ENCODE measurements around the gene MTUS2.

The MTUS2 gene

DNA sequence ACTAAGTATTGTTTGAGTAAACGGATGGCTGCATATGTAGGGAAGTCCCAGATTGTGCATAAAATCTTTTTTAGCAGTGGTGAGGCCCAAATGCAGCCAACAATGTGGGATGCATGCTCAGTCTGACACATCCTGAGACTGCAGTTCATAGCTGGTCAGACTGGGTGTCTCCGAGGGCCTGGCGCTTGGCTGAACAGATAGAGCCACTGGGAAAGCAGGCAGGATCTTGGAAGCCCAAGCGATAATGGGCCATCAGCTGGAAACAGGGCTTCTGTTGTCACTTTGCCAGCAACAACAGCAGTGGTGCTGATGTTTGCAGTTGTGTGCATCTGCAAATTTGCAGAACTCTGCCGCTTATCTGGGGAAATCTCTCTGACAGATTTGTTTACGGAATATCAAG is 36.1 kb downstream of the MTUS2 start:
- no peak for DNase-seq (ENCODE audit: extremely low read depth in 1 of 2, low read depth in 1 of 2)

DNA sequence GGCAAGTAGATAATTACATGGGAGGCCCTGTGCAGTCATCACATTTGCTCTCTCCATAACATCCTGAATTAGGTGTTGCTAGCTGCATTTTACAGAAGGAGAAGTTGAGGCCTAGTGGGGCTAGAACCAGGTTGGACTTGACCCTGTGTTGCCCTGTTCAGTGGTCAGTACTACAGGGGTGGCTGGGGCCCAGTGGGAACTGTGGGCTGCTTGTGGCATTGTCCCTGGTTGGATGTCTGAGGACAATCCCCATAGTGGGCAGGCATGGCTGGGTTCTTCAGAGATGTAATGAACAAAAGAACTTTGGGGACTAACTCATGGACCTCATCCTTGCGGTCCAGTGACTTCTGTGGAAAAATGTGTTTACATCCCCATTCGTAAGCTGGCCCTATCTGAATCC is 38.9 kb downstream of the MTUS2 start:
- DNase-seq (ENCODE audit: extremely low read depth in 1 of 2, low read depth in 1 of 2) = no peak

DNA sequence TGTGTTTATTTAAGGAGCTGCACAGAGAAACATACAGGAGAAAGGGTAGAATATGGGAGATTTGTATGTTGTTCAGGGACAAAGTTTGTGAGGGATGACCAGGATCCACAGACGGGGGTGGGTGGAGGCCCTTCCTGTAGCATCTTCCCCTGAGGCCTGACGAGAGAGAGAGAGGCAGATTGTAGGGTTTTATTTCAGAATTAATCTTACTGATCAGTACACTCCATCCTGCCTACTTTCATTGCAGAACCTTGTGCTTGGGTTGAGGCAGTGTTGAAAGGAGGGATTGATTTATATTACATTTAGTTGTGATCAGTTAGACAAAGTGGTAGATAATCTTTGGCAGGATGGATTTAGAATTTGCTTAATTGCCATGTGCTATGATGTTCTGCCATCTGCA is 39.6 kb downstream of the MTUS2 start:
- DNase-seq (ENCODE audit: extremely low read depth in 1 of 2, low read depth in 1 of 2) = no peak

DNA sequence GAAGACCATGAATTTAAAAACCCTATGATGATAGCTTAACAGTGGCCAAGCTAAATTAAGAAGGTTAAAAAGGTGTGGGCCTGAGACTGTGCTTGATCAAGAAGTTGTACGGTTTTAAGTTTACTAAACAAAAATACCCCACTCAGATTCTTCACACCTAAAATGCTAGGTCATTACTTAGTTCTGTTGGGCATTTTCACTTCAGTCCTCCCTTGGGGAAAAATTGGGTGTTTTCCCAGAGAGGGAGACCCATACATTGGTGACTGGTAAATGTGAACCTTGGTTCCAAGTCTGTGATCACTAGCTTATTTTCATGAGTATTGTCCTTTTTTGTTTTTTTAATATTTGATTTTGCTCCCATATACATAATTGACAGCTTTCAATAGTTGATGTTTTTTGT is 44.4 kb downstream of the MTUS2 start:
- no peak for DNase-seq (ENCODE audit: extremely low read depth in 1 of 2, low read depth in 1 of 2)

DNA sequence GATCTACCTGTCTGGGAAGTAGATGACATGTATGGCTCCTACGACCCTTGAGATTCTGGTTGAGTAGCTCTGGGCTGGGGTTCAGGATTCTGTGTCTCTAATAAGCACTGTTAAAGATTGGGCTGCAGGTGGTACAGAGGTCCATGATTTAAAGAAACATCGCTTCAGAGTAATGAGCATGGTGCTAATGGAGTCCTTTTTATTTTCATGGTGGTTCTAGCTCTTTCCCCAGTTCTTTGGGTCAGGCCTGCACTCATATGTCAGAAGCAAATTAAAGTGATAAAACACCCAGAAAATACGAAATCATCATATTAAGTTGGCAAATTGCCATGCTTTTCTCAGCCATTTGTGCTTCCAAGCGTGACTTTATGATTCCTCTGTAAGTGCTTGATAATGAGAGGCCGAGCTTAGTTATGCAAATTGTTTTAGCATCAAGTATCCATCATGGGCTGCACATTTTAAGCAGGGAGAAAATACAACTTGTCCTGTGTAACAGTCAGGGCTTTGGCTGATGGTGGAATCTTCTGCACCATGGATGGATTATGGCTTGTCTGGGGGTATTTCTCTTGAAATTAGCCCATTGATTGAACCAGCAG is 45.1 kb downstream of the MTUS2 start:
- no peak for DNase-seq (ENCODE audit: extremely low read depth in 1 of 2, low read depth in 1 of 2)

DNA sequence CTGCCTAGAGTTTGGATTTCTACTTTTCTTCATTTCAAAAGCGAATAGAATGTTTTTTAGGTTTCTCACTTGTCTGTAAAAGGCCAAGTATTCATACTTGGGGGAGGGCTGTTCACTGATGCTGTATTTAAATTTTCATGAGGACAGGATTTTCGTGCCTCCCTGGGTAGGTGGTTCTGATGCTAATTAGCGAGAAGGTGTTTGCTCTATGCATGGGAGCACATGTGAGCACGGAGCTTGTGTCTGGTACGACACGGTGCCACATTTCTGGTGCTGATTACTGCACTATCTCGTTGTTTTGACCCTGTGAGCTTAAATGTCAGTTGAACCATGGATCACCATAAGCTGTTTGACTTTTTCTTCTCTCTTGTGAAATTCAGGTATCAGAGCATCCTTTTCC is 45.8 kb downstream of the MTUS2 start:
- no peak for DNase-seq (ENCODE audit: extremely low read depth in 1 of 2, low read depth in 1 of 2)

DNA sequence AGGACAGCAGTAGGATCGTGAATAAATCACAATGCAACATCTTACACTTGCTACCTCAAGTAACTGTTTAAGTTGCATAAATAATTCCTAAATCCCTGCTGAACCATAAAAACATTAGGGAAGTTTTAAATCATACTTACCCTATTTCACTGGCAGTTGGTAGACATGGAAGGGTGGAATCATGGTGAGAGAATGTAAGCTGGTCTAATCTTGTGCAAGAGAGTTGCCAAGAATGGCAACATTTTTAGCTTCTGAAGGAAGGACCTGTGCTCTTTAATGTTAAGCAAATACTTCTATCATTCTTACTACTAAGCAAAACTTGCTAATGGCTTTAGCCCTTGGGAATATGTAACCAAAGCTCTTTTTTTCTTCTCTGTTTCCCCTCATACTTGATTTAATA is 46.8 kb downstream of the MTUS2 start:
- no peak for DNase-seq (ENCODE audit: extremely low read depth in 1 of 2, low read depth in 1 of 2)

DNA sequence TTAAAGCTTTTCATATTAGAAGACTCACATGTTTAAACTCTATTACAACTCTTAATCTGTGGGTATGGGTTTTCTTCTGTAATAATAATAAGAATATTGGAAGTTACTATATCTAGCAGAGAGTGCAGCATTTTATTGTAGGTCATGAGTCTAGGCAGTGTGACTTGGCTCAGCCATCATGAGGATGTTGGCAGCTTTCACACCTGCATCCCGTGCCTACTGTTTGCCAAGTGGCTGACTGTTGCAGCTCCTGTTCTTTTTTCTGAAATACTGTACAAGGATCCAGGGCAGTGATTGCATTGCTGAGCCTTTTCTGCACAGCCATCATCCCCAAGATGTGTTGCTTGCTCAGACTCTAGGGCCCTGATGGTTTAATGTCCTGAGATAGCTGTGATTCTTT is 47.4 kb downstream of the MTUS2 start:
- no peak for DNase-seq (ENCODE audit: extremely low read depth in 1 of 2, low read depth in 1 of 2)

DNA sequence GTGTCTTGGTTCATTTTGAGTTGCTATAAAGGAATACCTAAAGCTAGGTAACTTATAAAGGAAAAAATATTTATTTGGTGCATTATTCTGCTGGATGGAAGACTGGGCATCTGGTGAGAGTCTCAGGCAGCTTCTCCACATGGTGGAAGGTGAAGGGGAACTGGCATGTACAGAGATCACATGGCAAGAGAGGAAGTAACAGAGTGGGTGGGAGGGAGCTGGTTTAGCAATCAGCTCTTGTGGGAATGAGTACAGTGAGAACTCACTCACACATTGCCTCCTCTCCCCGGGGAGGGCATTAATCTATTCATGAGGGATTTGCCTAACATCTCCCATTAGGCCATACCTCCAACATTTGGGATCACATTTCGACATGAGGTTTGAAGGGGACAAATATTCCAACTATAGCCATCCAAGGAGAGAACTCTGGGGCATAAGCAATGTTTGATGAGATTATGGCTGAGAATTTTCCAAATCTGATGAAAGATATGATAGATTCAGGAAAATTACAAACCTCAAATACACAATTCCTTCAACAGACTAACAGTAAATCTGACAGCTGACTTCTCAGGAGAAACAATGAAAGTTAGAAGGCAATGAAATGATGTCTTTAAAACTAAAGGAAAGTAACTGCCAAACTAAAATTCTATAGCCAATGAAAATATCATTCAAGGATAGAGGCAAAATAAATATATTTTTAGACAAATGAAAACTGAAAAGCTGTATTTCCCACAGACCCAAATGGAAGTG is 52.5 kb downstream of the MTUS2 start:
- DNase-seq (ENCODE audit: extremely low read depth in 1 of 2, low read depth in 1 of 2) = no peak

DNA sequence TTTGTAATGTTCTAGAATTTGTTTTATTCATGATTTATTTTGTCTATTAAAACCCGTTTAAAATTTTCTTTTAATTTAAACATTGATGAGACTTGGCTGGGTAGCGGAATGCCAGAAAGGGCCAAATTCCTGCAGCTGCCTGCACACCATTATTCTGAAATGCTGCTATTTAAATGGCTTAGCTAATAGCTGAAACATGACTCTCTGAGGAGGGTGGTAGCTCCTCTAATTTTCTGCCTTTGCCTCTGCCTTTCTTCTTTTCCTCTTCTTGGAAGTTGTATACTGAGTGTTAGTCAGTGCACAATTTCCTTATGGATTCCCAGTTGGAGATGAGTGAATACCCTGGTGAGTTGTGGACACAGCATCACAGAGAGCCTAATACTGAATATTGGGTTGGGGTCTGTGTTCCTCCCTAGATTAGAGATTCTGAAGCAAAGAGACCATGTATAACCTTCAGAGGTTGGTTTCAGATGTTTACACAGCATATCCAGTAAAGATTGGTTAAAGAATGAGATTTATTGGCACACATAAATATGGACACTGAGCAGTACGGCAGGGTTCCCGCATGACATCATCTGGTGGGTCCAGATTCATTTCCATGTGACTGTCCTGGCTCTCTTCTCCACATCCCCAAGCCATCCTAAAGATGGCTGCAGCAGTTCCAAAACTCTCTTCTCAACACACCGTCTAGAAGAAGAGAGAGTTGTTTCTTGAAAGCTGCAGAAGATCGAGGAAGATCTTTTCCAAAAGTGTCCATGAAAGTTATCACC is 55.9 kb downstream of the MTUS2 start:
- DNase-seq (ENCODE audit: extremely low read depth in 1 of 2, low read depth in 1 of 2) = no peak

DNA sequence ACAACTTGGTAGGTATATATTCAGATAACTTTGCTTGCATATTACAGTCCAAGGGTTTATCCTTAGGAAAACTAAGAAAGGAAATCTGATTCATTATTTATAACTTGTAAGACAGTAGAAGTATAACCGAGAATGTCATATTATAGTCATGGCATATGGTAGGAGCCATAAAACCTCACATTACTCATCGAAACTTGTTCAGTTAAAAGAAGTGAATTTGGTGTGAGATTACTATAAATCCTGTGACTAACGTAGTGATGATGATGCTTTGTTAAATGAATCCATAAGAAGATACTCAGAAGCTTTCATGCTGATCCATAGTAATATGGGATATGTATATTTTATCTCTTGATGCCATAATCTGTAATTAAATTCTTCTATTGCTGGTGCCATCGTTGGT is 57.3 kb downstream of the MTUS2 start:
- DNase-seq (ENCODE audit: extremely low read depth in 1 of 2, low read depth in 1 of 2) = no peak

DNA sequence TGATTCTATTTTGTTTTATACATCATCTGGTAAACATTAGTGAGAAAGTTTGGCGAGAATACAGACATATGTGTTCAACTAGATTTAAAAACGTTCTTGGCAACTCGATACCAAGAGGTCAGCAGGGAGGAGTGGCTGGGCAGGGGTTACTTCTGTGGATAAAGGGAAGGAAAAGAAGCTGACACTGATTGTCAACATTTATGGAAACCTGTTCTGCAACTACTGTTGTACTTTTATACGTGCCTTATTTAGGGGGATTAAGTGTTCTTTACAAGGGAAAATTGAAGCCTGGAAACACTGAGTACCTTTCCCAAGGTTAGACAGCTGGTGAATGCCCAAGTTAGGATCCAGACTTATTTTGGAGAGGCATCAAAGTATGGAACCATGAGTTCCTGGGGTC is 65.0 kb downstream of the MTUS2 start:
- no peak for DNase-seq (ENCODE audit: extremely low read depth in 1 of 2, low read depth in 1 of 2)

DNA sequence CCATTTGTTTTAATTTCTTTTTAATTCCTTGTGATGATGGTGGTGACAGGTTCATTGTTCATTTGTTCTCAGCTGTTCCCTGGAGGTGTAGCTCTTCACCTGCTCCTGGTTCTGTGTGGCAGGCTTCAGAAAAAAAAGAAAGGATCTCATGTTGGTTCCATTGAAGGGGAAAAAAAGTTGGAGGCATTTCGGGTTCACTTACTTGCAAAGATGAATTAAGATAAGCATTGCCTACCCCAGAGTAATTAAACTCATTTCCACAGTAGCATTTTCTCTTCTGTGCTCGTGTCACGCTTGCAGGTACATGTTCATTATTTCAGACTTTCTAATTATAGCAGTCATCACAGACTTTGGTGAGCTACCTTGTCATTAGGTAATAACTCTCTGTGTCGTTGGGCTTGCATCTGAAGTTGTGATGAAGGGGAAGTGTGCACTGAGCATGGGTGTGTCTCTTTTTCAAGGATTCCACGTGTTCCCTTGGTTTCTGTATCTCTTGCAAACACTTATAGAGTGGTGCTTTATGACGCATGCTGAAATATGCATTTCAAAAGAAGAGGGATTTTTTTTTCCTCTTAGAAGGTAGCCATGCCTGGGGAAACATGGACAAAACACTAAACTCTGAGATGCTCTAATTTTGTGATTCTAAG is 69.1 kb downstream of the MTUS2 start:
- DNase-seq (ENCODE audit: extremely low read depth in 1 of 2, low read depth in 1 of 2) = no peak

DNA sequence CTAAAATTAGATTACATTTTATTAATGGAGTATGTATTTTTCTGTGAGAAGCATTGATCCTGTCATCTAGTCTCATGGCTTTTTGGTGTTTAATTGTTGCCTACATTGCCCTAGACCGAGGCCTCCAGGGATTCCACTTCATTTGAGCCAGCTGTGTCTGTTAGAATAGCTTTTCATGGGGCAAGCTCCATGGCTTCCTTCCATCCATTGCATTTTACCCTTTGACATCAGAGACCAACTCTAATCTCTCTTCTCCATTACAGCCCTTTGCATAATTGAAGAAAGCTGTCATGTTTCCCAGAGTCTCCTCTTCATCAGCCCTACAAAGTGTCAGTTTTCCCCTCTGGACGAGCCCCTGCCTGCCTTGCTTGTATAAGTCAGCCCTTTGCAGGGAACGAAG is 70.6 kb downstream of the MTUS2 start:
- DNase-seq (ENCODE audit: extremely low read depth in 1 of 2, low read depth in 1 of 2) = no peak

DNA sequence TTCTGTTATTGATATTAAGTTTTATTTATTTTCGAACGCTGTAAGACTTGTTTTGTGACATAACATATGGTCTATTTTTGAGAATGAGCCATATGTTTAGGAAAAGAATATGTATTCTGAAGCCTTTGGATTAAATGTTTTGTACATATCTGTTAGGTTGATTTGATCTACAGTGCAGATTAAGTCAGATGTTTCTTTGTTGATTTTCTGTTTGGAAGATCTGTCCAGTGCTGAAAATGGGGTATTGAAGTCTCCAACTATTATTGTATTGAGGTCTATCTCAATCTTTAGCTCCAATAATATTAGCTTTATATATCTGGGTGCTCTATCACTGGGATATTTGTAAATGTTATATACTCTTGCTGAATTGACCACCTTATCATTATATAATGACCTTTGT is 97.9 kb downstream of the MTUS2 start:
- DNase-seq (ENCODE audit: extremely low read depth in 1 of 2, low read depth in 1 of 2) = no peak

DNA sequence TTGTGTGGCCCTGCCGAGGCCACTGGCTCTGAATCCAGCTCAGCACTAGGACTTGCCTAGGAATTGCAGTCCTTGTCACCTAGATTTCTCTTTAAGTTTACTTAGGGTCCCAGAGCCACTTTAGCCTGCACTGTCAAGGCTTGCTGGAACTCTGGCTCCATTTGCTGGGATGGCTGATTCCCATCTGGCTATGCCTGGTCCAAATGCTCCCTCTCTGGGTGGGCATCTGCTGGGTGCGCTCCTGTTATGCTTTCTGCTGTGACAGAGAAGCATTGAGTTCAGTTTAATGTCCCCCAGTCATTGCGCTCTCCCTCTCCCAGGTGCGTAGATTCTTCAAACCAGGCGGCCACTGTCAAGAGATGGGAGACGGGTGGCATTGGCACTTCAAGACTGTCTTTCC is 102.2 kb downstream of the MTUS2 start:
- no peak for DNase-seq (ENCODE audit: extremely low read depth in 1 of 2, low read depth in 1 of 2)

DNA sequence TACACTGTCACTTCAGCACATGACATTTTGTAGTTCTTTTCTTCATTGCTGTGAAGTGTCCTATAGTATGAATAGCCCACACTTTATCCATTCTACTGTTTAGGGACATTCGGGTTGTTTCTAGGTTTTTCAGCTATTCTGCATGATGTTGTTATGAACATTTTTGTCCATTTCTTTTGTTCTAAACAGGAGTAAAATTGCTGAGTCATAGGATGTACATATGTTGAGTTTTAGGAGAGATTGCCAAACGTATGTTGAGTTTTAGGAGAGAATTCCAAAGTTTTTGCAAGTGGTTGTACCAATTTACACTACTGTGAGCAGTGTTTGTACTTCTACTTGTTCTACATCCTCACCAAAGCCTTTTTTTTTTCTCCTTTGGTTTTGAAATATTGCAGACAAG is 115.0 kb downstream of the MTUS2 start:
- DNase-seq (ENCODE audit: extremely low read depth in 1 of 2, low read depth in 1 of 2) = no peak

DNA sequence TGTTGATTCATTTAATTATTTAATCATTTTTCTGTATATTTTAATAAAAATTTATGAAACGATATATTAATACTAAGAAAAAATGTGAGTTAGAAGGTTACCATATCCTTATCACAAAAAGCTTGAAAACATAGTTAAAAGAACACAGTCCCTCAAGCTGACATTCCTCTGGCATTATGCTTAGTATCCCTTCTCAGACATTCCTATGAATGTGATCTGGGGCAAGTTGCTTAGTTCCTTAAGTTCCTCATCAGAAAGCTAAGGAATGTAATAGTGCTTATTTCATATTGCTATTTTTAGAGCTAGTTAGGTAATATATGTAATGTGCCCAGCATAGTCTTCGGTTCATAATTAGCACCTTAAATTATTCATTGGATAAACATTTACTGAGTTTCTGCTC is 122.8 kb downstream of the MTUS2 start:
- DNase-seq (ENCODE audit: extremely low read depth in 1 of 2, low read depth in 1 of 2) = no peak

DNA sequence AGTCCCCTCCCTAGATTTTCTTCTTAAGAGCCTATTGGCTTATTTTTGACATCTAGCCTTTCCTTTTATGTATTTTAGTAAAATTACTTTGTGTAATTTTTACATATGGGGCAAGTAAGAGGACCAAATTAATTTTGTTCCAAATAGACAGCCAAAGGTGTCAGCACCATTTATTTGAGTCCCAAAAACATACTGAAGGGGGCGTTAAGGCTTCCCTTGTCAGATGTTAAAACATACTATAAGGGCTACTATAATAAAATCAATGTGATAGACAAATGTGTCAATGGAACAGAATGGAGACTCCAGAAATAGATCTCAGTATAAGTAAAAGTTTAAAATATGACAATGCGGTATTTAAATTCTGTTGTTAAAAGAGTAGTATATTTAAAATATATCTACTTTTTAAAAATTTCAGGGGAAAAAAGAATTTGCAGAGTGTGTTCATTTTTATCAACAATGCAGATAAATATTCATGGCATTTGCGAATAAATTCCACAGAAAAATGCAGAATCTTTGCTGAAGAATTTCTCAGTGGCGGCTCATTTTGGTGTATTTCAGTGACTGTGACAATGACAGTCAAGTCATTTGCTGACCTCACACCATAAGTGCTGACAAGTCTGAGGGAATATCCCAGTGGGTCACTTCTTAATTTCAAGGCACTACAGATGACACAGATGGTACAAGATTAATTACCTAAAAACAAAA is 133.7 kb downstream of the MTUS2 start:
- DNase-seq (ENCODE audit: extremely low read depth in 1 of 2, low read depth in 1 of 2) = no peak

DNA sequence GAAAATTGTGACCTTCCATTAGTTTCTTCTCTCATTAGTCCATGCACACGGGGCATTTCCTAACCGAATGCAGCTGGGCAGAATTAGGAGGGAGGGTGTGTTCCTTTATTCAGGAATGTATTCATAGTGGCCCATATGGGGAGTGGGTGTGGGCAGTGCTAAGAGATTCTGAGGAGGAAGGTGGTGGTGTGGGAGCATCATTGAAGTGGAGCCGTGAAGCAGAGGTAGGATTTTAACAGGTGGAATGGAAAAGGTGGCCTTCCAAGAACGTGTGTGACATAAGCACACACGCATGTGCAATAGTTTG is 134.2 kb downstream of the MTUS2 start:
- DNase-seq (ENCODE audit: extremely low read depth in 1 of 2, low read depth in 1 of 2) = no peak

DNA sequence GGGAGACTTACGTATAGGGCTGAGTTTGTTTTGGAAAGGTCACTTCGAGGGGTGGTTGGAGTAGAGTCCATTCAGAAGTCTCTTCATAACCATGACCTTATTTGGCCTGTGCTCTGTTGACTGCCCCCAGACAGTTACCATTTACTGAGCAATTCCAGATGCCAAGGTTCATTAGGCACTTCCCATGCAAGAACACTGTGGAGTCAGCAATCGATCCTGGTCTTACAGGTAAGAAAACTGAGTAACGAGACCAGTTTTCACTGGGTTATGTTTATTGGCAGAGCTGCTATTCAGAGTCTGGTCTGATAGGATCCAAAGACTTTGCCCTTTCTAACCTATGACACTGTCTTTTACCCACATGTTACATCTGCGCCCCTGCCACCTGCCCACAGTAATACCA is 134.7 kb downstream of the MTUS2 start:
- no peak for DNase-seq (ENCODE audit: extremely low read depth in 1 of 2, low read depth in 1 of 2)
